GM18526 (cell line): ENCODE measurements around the gene CNTNAP2.

Experiments
- POLR2A ChIP-seq: IDR thresholded peaks from 3 replicates; pipeline ENCODE4 v1.6.1; 2011; ENCODE audit not compliant: insufficient read length; ENCODE audit errors: extremely low read depth

The CNTNAP2 gene

DNA sequence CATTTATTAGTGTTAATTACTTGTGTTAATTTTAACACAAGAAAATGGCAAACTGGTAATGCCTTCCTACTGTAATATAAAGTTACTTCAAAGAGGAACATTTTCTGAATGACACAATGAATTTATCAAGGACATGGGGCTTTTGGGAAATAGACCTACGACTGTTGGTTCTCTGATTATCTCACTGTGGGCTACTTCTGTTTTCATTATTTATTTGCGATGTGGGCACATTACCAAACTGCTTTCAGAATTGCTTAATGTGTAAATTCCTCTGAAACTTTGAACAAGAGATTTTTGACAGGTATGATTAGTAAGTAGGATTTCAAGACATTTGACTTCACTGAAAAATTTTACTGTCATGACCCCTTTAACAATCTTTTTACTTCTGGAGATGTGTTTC lies 535.6 kb downstream of the CNTNAP2 start:
- TF ChIP-seq POLR2A: no peak

DNA sequence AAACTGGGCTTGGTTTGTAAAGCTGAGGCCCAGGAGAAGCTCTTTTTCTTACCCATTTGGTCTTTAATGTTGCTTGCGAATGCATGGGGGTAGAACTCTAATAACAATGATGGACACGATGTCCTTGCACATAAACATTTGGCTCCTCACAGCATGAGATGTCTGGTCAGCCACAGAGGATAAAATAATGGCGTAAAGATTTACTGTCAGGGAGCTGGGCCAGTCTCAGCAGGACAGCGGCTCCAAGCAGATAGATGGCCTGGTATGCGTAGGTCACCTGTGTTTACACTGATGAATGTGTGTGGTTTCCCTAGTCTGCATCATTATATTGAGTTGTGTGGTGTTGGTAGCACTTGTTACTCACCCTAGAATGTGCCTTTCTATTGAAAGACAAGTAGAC lies 537.4 kb downstream of the CNTNAP2 start:
- TF ChIP-seq POLR2A: no peak

DNA sequence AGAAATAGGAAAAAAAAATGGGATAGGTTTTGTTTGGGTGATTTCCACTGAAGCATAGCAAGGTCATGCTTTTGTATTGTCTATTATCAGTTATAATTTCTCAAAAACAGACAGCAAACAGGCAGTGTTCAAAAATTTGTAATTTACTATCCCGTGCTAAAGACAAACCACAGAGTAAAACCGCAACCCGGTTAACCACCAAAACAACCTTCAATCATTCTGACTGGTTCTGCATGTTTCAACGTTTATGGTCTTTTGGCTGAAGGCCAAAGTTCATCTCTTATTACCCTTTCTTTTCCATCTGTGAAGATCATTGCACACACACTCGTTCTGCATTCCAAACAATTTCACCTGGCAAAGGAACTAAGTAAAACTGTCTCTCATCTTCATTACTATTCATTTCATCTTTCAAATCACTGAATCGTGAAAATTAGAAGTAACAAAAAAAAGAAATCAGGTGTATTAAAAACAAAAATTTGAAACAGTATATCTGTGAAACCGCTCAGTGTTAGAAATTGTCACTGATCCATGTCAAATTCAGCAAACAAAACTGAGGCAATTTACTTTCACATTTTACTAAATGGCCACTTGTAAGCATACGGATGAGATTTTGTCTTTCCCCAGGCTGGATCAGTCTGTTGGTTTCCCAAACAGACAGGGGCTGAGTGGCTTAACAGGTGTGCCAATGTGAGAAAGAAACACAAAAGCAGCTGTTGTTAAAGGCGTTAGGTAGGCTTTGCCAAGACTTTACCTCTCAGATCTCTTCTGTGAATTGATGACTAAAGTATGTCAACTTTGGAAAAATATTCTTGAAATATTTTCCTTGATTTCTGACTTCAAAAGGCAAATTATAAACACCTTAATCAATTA lies 539.6 kb downstream of the CNTNAP2 start:
- no peak for TF ChIP-seq POLR2A

DNA sequence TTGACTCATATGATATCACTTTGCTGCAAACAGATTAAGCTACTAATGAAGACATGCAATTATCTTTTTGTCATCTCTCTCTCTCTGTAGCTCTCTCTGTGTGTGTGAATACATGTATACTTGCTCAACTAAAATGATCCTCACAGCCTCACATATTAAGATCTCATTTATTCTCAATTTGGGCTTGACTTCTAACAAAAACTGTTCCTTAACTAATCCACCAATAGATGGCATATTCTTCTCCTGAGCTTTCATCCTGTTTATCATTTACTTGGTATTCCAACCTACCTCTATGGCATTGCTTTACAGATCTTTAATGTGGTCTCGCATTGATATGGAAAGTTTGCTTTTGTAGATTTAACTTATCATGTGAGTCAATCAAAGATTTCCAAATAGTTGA lies 540.4 kb downstream of the CNTNAP2 start:
- no peak for TF ChIP-seq POLR2A

DNA sequence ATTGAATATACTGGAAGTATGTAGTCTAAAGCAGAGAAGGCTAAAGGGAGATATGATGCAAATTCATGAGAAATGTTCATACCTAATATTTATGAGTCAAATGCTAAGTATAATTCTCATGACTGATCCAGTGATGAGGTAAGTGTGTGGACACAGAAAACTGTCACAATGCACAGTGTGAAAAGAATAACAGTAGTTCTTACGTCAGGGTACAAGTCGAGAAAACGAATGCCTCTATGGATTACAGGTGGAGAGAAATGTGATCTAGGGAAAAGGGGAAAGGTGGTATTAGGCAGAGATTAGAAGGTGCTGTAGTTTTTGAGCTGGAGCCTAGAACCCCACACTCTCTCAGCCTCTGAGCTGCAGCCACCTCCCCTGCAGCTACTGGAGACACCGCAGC lies 542.0 kb downstream of the CNTNAP2 start:
- no peak for TF ChIP-seq POLR2A

DNA sequence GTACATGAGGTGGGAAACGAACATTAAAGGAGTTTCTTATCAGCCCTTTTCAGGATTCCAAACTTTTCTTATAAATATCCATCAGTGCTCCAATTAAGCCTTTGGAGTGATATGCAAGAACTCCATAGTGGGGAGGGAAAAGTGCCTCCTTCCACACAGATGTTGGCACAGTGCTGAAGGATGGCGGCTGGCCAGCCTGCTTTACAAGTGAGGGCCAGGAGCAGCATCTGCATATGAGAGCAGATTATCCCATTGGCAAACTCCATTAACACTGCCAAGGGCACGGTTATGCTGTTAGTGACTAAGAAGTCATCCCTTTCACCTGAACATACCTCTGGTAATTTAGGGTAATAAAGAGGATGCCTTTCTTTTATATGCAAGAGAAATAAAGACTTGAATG lies 543.1 kb downstream of the CNTNAP2 start:
- TF ChIP-seq POLR2A: no peak

DNA sequence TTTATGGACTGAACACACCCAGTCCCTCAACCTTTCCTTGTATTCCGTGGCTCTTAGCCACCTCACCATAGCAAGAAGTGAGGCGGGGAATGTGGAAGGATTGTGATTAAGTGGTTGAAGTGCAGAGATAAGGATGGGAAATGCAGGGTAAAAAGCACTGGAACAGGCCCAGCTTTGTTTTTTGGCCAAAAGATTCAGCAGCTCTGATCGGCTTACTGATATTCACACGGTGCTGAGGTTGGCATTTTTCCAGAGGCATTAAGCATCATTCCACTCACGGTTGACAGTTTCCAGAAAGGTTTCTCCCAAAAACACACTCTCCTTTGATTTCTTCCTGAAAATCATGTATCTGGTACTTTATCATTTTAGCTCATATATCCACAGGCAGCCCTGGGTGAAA lies 544.2 kb downstream of the CNTNAP2 start:
- no peak for TF ChIP-seq POLR2A

DNA sequence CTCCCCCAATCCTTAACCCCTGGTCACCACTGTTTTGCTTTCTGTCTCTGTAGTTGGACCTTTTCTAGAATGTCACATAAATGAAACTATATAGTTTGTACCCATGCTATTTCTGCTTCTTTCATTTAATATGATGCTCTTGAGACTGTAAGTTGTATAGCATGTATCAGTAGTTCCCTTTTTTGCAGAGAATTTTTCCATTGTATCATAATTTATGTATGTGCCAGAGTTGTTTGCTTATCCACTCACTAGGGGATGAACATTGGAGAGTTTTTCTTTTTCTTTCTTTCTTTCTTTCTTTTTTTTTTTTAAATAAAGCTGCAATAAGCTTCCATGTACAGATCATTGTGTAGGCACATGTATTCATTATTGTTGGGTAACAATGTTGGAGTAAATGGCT lies 544.8 kb downstream of the CNTNAP2 start:
- no peak for TF ChIP-seq POLR2A

DNA sequence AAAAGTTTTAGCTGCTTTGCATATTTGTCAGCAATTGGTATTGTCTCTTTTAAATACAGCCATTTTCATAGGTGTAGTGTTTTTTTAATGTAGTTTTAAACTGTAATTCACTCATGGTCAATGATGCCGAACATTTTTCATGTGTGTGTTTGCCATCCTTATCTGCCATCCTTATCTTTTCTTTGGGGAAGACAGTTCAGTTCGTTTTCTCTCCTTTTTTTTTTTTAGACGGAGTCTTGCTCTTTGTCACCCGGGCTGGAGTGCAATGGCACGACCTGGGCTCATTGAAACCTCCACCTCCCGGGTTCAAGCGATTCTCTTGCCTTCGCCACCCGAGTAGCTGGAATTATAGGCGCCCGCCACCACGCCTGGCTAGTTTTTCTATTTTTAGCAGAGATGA lies 545.3 kb downstream of the CNTNAP2 start:
- TF ChIP-seq POLR2A: no peak

DNA sequence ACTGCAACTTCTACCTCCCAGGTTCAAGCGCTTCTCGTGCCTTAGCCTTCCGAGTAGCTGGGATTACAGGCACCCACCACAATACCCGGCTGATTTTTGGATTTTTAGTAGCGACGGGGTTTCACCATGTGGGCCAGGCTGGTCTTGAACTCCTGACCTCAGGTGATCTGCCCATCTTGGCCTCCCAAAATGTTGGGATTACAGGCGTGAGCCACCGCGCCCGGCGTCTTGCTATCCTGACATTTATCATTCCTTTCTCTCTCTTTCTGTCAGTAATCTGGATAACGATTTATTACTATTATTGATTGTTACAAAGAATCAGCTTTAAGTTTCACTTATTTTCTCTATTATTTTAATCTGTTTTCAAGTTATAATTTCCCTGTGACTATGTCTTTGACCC lies 548.4 kb downstream of the CNTNAP2 start:
- TF ChIP-seq POLR2A: no peak

DNA sequence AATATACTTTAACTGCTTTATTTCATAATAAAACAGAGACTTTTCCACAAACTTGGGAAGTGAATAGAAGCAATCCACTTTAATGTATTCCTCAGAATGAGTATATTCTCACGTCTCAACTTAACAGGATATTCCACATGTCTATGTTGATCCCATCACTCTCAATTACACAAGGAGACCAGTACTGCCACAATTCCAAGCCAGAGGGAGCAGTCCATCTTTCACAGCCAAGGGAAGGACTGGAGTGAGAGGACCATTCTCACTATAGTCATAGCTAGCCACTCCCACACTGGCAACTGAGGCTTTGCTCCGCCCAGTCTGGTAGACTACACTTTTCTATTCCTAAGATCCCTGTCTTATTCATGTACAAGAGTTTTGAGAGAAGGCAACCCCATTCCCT lies 553.9 kb downstream of the CNTNAP2 start:
- no peak for TF ChIP-seq POLR2A

DNA sequence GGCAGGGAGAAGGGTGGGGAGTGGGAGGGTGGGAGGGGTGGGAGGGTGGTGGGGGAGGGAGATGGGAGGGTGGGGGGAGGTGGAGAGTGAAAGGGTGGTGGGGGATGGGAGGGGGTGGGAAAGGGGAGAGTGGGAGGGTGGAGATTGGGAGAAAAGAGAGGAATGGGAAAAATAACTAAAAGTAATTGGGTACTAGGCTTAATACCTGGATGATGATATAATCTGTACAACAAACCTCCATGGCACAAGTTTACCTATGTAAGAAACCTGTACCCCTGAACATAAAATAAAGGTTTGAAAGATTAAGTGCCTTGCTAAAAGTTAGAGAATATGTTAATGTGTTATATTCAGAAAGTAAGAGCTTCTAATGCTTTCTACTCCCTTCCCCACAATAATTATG lies 564.9 kb downstream of the CNTNAP2 start:
- TF ChIP-seq POLR2A: no peak

DNA sequence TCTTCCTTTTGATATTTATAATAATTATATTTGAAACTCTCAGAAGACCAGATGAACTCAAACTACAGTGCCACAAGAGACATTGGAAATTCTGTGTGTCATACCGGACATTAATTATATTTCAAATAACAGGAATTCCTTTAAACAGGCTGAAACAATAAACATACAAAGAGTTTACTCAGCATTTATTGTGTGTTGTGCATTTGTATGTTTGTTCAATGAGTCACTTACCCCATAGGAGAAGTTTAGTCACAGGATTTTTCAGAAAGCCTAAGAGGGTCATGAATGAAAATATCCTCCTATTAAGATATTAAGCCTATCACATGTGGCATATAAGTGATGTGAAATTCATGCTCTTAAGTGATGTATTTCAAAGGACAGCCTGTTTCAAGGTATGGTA lies 566.8 kb downstream of the CNTNAP2 start:
- no peak for TF ChIP-seq POLR2A

DNA sequence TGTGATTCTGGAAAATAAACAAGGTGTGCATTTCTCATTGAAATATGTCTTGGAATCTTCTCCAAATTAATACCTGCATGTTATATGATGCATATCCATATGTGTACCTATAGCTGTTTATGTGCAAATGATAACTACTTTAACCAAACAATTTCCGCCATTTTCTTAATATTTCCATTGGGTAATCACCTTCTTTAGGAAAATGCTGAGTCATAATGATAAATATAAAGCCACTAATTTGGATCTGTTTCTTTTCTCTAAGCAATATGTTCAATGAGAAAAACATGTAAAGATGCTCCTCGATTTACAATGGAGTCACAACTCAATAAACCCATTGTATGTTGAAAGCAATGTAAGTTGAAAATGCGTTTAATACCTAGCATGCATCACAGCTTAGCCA lies 574.4 kb downstream of the CNTNAP2 start:
- TF ChIP-seq POLR2A: no peak

DNA sequence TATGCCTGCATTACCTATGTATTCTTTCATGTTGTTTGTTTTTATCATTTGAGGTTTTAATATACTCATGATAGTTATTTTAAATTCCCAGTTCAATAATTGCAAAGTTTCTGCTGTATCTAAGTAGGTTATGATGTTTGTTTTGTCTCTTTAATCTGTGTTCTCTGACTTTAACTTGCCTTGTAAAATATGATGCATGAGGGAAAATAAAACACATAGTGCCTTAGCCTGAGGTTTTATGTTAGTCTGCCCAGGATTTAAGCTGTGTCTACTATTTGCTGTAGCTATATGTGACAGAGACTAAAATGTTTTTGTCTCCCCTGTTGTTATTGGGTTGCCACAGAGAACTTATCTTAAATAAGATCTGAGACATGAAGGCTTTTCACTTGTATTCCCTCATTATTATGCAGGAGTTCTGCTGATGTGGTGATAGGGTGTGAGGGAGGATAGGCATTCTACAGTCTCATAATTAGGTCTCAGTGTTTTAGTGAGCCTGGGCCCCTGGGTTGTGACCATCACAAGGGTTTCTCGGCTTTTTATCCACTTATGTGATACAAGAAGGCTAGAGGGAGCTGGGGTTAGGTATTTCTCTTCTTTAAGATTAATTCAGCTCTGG lies 582.5 kb downstream of the CNTNAP2 start:
- no peak for TF ChIP-seq POLR2A

DNA sequence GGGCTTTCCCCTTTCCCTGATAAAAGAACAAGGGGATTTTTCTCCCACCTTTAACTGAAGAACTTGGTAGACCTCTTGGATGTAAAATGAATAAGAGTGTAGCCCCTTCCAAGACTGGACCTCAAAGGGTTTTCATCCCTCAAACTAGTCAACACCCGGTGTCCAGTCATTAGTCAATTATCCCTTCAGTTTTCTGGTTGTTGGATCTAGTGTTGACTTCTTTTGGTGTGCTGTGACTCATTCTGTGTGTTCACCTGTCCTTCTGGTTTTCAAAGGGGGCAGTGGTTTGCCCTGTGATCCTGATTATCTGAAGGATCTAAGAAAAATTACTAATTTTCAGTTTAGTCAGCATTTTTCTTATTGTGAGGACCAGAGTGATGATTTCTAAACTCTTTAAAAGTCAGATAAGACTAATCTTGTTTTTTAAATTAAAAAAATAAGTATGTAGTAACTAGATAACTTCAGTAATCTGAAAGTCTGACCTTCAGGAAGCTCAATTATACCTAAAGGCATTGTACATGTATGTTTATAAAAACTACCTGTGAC lies 583.5 kb downstream of the CNTNAP2 start:
- TF ChIP-seq POLR2A: no peak

DNA sequence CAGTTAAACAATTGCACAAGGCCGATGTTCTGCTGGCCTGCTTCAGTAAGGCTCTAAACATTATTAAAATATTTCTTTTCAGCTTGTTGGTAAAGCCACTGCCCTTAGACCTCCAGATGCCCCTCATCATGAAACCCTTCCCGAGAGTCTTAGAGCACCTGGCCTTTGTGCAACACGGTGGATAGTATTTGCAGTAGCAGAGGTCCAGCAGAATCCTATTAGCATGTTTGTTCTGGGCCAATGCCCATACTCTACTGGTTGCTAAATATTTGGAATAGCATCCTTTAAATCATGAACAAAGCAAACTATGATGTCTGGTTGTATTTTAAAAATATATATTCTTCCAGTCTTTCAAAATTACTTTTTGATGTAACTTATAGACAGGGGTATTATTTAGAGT lies 584.6 kb downstream of the CNTNAP2 start:
- no peak for TF ChIP-seq POLR2A

DNA sequence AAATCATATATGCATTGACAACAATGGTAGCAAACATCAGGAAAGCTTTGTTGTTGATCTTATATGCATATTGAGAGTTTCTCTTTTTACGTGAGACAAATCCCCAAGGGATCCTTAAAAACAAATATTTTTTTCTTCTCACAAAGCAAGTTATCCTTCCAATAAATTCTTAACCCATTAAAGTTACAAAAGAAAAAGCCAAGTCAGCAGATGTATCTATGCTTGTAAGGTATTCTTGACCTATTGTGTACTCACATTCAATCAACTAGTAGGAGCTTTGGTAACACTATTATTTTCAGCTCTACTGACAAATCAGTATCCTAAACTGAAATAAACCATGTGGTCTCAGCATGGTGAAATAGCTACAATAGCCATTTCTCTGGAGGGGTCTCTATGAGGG lies 586.3 kb downstream of the CNTNAP2 start:
- TF ChIP-seq POLR2A: no peak
